Cerebellar cortex (tissue), 1 donor: Measurements from ENCODE around the gene SECISBP2L.

Source experiments
- DNase-seq: peaks from one replicate; pipeline ENCODE4 v3.0.0-alpha.2; 2015; ENCODE audit warnings: low spot score

The SECISBP2L gene

DNA sequence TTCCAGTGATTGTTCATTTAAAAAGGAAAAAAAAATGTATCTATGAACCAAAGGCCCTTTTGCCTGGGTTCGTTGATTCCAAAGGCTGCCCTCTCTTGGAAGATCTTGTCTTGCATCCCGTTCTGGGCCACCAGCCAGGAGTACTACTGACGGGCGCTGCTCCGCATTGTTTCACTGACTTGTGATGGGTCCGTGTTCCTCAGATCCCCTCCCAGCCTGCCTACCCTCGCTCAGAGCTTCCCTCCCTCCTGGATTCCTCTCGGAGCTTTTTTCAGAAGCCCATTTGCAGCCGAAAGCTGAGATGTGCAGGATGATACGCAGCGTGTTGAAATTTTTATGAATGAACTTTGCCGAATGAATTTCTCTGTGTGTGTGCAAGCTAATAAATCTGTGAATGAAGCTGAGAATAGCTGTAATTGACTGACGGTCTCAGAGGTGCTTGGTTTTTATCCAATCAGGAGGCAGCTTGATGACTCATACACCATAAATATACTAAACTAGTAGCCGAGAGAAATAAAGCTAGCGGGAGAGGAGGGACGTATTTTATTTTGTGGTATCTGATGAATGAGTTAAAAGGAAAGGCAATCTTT, 82.6 kb downstream of the SECISBP2L start, which contains the start of gene SHC4:
TSS of gene SHC4 (minus strand) at position 396 of the 590 bp plus-strand sequence. CDS start 904 bp downstream, outside the sequence.
- peak; percentile 86 for DNase-seq

GRCh38 chr15:48962662-48963523, 83.4 kb downstream of the SECISBP2L start:
- DNase-seq: peak; percentile 33

- DNase-seq: no peak
Observed at GRCh38 chr15:48955967-48956366, 90.3 kb downstream of the SECISBP2L start.

GRCh38 chr15:48955370-48955769, 90.9 kb downstream of the SECISBP2L start:
- no peak for DNase-seq

GRCh38 chr15:48954538-48954937, 91.7 kb downstream of the SECISBP2L start:
- DNase-seq: no peak

- no peak for DNase-seq
Observed at GRCh38 chr15:48946840-48947187, 99.4 kb downstream of the SECISBP2L start.

- DNase-seq: no peak
Observed at GRCh38 chr15:48946074-48946839, 100.0 kb downstream of the SECISBP2L start.

- DNase-seq: no peak
Observed at GRCh38 chr15:48945386-48945785, 100.9 kb downstream of the SECISBP2L start.

DNA sequence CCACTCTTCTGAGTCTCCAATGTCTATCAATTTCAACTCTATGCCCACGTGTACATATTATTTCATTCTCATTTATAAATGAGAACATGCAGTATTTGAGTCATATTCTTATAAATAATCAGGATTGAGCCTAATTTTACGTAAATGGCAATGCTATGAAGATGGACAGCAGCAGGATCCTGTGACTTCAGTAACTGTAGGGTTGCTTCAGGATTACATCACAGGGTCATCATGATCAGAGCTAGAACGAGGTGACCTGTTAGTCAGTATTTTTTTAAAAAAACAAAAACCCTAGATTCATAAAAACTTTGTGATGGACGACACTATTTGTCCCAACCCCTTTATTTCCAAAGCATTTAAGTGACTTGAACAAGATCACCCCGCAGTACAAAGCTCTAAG, 104.3 kb downstream of the SECISBP2L start:
- DNase-seq: no peak

DNA sequence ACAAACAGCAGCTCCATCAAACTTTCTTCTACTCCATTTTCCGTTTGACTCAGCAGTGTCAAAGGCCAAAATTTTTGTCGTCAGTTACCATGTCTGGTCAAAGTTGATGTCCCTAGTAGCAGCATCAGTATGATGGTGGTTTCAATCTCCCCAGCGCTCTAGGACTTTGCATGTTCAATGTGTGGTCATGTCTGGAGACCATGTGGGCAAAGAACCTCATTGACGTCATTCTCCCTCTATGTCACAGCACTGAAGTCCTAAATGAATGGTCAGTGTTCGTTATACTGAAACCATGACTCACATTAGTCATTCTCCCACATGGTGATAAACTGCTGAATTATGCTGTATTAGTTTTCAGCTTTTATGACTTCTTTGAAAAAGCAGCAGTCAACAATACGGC, 105.7 kb downstream of the SECISBP2L start:
- DNase-seq: no peak

DNA sequence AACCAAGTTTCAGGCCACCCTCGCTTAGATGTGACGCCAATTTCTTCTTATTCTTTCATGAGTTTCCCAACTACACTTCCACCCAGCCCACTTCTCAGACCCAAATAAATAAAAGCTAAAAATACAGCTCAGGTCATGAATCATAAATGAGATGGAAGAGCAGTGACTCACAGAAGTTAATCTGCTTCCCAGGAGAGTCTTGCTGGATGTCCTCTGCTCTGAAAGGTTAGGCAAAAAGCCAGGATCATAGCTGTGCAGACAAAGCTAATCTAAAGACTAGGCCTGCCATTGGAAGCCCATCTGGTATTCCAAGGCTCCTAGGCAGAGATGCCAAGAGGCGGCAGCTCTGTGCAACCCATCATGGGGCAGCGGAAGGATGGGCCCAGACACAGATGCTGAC, 106.6 kb downstream of the SECISBP2L start:
- DNase-seq: no peak
